BLaER1 treated with 17β-estradiol and CSF1 and Interleukin-3, amounts not matched to agents 10 nM and 100 nM (cell line): Measurements from ENCODE around the gene TMEM200B.
A peak's percentile ranks its signal among the peaks of the same experiment; 100 is the strongest.

Source experiments
- H3K27ac ChIP-seq, 11 experiments: shearing (Covaris generic); formaldehyde crosslinking; 2 replicates each; pipeline ENCODE4 v1.8.1; 2022
- H3K27me3 ChIP-seq, 11 experiments: shearing (Covaris generic); formaldehyde crosslinking; 2 replicates each; pipeline ENCODE4 v1.8.1; 2022
- H3K36me3 ChIP-seq, 11 experiments: shearing (Covaris generic); formaldehyde crosslinking; 2 replicates each; pipeline ENCODE4 v1.8.1; 2022
- H3K4me1 ChIP-seq, 10 experiments: shearing (Covaris generic); formaldehyde crosslinking; 2 replicates each; pipeline ENCODE4 v1.8.1; 2022
- H3K4me2 ChIP-seq, 11 experiments: shearing (Covaris generic); formaldehyde crosslinking; 2 replicates each; pipeline ENCODE4 v1.8.1; 2022
- H3K4me3 ChIP-seq, 10 experiments: shearing (Covaris generic); formaldehyde crosslinking; 2 replicates each; pipeline ENCODE4 v1.8.1; 2022
- H3K9ac ChIP-seq, 11 experiments: shearing (Covaris generic); formaldehyde crosslinking; 2 replicates each; pipeline ENCODE4 v1.8.1; 2022
- H3K9me3 ChIP-seq, 11 experiments: shearing (Covaris generic); formaldehyde crosslinking; replicated peaks in 1 of 11; 2 replicates each; pipeline ENCODE4 v1.8.1; 2022
- H4K20me1 ChIP-seq, 11 experiments: shearing (Covaris generic); formaldehyde crosslinking; 2 replicates each; pipeline ENCODE4 v1.8.1; 2022
- Cebpa-rat ChIP-seq, 11 experiments: shearing (Covaris generic); IDR thresholded peaks; 2 replicates each; pipeline ENCODE4 v1.8.1; 2022

TMEM200B gene

DNA sequence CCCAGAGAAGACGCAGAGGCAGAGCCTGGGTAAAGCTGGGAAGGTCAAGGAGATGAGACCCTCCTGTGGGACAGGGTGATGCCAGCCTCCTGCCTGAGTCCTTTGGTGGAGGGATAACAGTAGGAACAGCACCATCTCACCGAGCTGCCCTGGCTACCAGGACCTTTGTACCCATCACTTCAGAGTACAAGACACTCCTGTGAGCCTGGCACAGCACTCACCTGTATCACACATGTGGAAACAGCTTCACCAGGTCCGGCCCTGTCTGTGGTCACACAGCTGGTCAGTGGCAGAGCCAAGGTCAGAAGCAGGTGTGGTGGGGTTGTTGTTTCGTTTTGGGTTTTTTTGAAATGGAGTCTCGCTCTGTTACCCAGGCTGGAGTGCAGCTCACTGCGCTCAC lies 5.0 kb upstream of the TMEM200B start:
- Histone ChIP-seq H3K36me3 (no peaks in the 10 kb centered on the region), H3K27ac (no peak overlapping the region), H4K20me1 (peaks cover 0 to 21% (median 11%) of the 10 kb centered on the region in 11 experiments; a peak in 14 of 22 replicates), H3K4me1 (peaks cover 6 to 28% (median 20%) of the 10 kb centered on the region in 10 experiments; a peak in 19 of 20 replicates), H3K4me3 (no peak overlapping the region), H3K27me3 (peaks cover 38 to 73% (median 68%) of the 10 kb centered on the region in 11 experiments), H3K4me2 (peak overlapping the region in 1 of 11 experiments; percentile 72; a peak in 2 of 22 replicates), H3K9me3 (no peaks in the 10 kb centered on the region), H3K9ac (no peak overlapping the region)
- no peak for TF ChIP-seq Cebpa-rat (IDR thresholded peaks at IDR 0.05)

GRCh38 chr1:29126198-29126597 lies 2.5 kb upstream of the TMEM200B start:
- no peak overlapping the region for H3K27ac ChIP-seq
- no peak for TF ChIP-seq Cebpa-rat (IDR thresholded peaks at IDR 0.05)
- H3K4me2 ChIP-seq, result no peak overlapping the region
- peaks cover 27 to 47% (median 38%) of the 10 kb centered on the region in 10 experiments; a peak in 19 of 20 replicates for H3K4me1 ChIP-seq
- no peaks in the 10 kb centered on the region for H3K9me3 ChIP-seq
- H3K36me3 ChIP-seq, result no peaks in the 10 kb centered on the region
- H3K9ac ChIP-seq, result no peak overlapping the region
- H3K4me3 ChIP-seq, result no peak overlapping the region
- peaks cover 0 to 45% (median 32%) of the 10 kb centered on the region in 11 experiments; a peak in 19 of 22 replicates for H4K20me1 ChIP-seq
- H3K27me3 ChIP-seq, result peaks cover 54 to 76% (median 73%) of the 10 kb centered on the region in 11 experiments

GRCh38 chr1:29125788-29126187 lies 2.1 kb upstream of the TMEM200B start:
- TF ChIP-seq Cebpa-rat (IDR thresholded peaks at IDR 0.05), result no peak
- peaks cover 58 to 80% (median 77%) of the 10 kb centered on the region in 11 experiments for H3K27me3 ChIP-seq
- peaks cover 28 to 47% (median 38%) of the 10 kb centered on the region in 10 experiments; a peak in 19 of 20 replicates for H3K4me1 ChIP-seq
- H3K9ac ChIP-seq, result no peak overlapping the region
- no peaks in the 10 kb centered on the region for H3K36me3 ChIP-seq
- no peak overlapping the region for H3K4me2 ChIP-seq
- H3K4me3 ChIP-seq, result no peak overlapping the region
- no peak overlapping the region for H3K27ac ChIP-seq
- H3K9me3 ChIP-seq, result no peaks in the 10 kb centered on the region
- H4K20me1 ChIP-seq, result peaks cover 0 to 49% (median 36%) of the 10 kb centered on the region in 11 experiments; a peak in 19 of 22 replicates

- Histone ChIP-seq H3K27ac (no peak overlapping the region), H3K27me3 (peaks cover 63 to 86% (median 83%) of the 10 kb centered on the region in 11 experiments), H3K9me3 (no peaks in the 10 kb centered on the region), H3K4me1 (peaks cover 27 to 44% (median 36%) of the 10 kb centered on the region in 10 experiments; a peak in 19 of 20 replicates), H3K4me3 (peak overlapping the region in 8 of 10 experiments; percentile 59 to 79 (median 69); a peak in 10 of 20 replicates), H4K20me1 (peaks cover 0 to 54% (median 41%) of the 10 kb centered on the region in 11 experiments; a peak in 19 of 22 replicates), H3K9ac (peak overlapping the region in 2 of 11 experiments; percentile 57 to 67; a peak in 1 of 22 replicates), H3K4me2 (peak overlapping the region in 10 of 11 experiments; percentile 75 to 97 (median 95); a peak in 19 of 22 replicates), H3K36me3 (0 out of 22 replicates have a peak, but pooled peaks cover 0 to 2% (median 0%) of the 10 kb centered on the region in 11 experiments)
- no peak for TF ChIP-seq Cebpa-rat (IDR thresholded peaks at IDR 0.05)
These were observed 1.5 kb upstream of the TMEM200B start for GRCh38 chr1:29125237-29125641.

- TF ChIP-seq Cebpa-rat (IDR thresholded peaks at IDR 0.05), result no peak
- peak overlapping the region; percentile 52 to 79 (median 68) for H3K4me3 ChIP-seq
- peaks cover 67 to 92% (median 88%) of the 10 kb centered on the region in 11 experiments for H3K27me3 ChIP-seq
- H4K20me1 ChIP-seq, result peaks cover 0 to 58% (median 45%) of the 10 kb centered on the region in 11 experiments; a peak in 19 of 22 replicates
- no peaks in the 10 kb centered on the region for H3K9me3 ChIP-seq
- peaks cover 0 to 6% (median 0%) of the 10 kb centered on the region in 11 experiments; a peak in 1 of 22 replicates for H3K36me3 ChIP-seq
- H3K4me2 ChIP-seq, result peak overlapping the region; percentile 75 to 98 (median 96)
- H3K9ac ChIP-seq, result peak overlapping the region; percentile 24 to 74 (median 67); a peak in 20 of 22 replicates
- no peak overlapping the region for H3K27ac ChIP-seq
- peaks cover 20 to 37% (median 31%) of the 10 kb centered on the region in 10 experiments; a peak in 19 of 20 replicates for H3K4me1 ChIP-seq
These were observed 898 bp upstream of the TMEM200B start for GRCh38 chr1:29124366-29125236.

- Histone ChIP-seq H3K27me3 (peaks cover 67 to 90% (median 82%) of the 10 kb centered on the region in 11 experiments), H3K4me3 (peak overlapping the region in 2 of 10 experiments; percentile 15 to 24; a peak in 3 of 20 replicates), H3K9me3 (no peaks in the 10 kb centered on the region), H3K36me3 (peaks cover 7 to 13% (median 9%) of the 10 kb centered on the region in 11 experiments; a peak in 18 of 22 replicates), H3K4me2 (peak overlapping the region in 9 of 11 experiments; percentile 16 to 87 (median 60); a peak in 15 of 22 replicates), H3K9ac (no peak overlapping the region), H3K4me1 (peaks cover 17 to 31% (median 27%) of the 10 kb centered on the region in 10 experiments; a peak in 19 of 20 replicates), H3K27ac (no peak overlapping the region), H4K20me1 (peaks cover 0 to 66% (median 46%) of the 10 kb centered on the region in 11 experiments; a peak in 19 of 22 replicates)
- no peak for TF ChIP-seq Cebpa-rat (IDR thresholded peaks at IDR 0.05)
These were observed 433 bp downstream of the TMEM200B start for GRCh38 chr1:29123053-29123886.

DNA sequence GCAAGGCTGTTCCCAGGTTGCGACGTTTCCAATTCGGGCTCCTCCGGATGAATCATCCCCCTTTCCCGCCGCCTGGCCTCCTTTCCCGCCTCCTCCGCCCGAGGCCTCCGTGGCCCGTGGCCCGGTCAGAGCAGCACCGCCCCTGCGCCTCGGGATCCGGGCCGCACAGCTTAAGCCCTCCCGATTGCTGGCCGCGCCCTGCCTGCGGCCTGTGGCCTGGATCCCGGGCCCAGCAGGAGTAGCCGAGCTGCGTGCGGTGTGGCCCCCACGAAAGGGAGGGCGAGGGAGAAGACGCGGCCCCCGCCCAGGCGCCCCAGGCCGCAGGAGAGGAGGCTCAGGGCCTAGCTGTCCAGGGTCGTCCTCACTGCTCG lies 1.0 kb downstream of the TMEM200B start:
- peaks cover 17 to 31% (median 27%) of the 10 kb centered on the region in 10 experiments; a peak in 19 of 20 replicates for H3K4me1 ChIP-seq
- peaks cover 67 to 84% (median 76%) of the 10 kb centered on the region in 11 experiments for H3K27me3 ChIP-seq
- H3K4me2 ChIP-seq, result peak overlapping the region in 5 of 11 experiments; percentile 60 to 87 (median 69); a peak in 5 of 22 replicates
- TF ChIP-seq Cebpa-rat (IDR thresholded peaks at IDR 0.05), result no peak
- H3K36me3 ChIP-seq, result peaks cover 13 to 19% (median 15%) of the 10 kb centered on the region in 11 experiments; a peak in 20 of 22 replicates
- no peaks in the 10 kb centered on the region for H3K9me3 ChIP-seq
- H4K20me1 ChIP-seq, result peaks cover 0 to 68% (median 46%) of the 10 kb centered on the region in 11 experiments; a peak in 19 of 22 replicates
- H3K27ac ChIP-seq, result no peak overlapping the region
- no peak overlapping the region for H3K4me3 ChIP-seq
- no peak overlapping the region for H3K9ac ChIP-seq
